ENCODE data around the gene KANK4.

Gene KANK4

DNA sequence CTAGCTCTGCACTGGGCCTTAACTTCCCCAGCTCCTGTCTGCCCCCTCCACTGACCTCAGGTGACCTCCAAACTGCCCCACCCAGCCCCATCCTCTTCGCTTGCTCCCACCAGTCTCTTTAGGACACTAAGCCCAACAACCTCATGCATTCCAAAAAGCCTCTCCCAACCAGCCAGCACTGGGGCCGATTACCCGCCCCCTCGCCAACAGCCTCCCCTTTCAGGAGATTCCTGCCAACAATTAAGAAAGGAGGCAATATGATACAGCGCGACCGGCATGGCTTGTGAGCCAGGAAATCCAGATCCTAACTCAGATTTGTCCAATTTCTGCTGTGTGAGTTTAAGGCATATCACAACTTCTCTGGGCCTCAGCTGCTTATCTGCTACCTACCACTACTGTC is 14.7 kb downstream of the KANK4 start:
- no peak for DNase-seq

DNA sequence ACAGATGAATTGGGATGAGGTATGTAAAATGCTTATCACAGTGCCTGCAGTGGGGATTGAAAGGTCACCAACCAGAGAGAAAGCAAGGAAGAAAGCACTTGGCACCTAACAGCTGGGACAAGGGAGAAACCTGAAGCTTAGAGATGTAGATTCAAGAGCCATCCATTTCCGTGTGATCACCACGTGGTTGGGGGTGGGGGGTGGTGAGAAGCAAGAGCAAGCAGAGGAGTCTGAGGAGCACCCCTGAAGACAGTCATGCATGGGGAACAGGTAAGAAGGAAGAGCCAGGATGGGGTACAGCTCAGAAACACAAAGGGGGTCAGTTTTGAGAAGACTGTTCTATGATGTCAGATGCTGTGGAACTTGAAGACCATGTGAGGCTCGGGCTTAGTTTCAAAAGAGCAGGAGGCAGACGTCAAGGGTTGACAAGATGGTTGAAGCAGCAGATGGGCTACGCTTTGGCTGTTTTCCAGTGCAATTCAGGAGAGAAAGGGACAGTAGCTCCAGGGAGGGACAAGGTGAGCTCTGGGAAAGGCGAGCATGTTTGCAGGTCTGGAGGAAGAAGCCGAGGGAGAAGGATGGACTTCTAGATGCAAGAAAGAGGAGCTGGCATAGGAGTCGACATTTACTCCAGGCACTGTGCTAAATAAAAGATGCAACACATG is 17.4 kb downstream of the KANK4 start:
- no peak for DNase-seq

DNA sequence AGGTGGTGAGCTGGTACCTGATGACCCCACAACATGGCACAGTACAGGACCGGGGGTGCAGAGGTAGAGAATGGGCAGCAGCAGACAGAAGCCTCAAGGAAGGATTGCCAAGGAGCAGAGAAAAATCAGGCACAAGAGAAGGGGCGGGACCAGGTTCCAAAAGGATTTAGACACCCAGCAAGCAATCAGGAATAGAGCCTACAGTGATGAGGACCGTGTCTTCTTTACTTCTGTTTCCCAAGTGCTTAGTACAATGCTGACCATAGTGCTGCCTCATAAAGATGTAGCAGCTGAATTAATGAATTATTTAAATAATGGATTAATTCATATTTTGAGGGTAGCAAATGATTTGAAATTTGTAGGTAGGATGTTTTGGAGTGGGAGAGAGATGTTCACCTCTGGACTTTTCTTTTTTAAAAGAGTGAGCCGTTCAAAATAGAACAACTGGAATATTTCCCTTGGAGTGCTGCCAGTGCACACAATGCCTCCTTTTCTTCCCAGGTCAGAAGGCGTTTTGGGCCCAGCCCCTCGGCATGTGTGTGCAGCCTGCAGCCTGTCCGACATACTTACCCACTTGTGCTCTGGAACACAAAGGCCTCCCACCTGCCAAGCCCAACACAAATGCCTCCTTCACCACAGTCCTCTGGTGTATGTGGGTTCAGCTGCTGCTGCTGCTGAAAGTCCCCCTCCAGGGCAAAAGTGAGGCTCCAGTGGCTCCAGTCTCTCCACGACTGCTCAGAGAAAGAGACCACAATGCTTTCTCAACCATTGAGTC is 19.6 kb downstream of the KANK4 start:
- DNase-seq: no peak

DNA sequence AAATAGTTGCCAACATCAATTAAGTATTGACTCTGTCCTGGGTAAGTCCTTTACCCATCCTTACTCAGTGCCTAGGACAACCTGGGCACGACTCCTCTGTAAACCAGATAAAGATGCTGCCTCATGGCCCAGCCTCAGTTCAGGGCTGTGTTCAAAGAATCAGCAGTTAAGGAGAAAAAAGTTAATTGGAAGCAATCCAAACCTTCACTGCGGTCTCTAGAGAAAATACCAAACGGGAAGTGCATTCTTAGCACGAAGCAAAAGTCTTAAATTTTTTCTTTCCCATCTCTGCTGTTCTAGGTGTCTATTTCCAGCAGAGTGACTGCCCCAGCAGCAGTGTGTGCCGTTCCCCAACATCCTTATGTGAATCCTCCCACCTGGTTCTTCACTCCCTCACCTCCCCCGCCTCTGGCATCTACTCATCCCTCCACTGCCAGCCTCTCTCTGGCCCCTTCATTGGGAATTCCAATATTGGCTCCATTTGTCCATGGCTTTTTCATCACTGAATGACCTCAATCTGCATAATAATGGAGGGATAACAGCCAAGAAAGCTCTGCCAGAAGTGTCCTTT is 23.2 kb downstream of the KANK4 start:
- no peak for DNase-seq

DNA sequence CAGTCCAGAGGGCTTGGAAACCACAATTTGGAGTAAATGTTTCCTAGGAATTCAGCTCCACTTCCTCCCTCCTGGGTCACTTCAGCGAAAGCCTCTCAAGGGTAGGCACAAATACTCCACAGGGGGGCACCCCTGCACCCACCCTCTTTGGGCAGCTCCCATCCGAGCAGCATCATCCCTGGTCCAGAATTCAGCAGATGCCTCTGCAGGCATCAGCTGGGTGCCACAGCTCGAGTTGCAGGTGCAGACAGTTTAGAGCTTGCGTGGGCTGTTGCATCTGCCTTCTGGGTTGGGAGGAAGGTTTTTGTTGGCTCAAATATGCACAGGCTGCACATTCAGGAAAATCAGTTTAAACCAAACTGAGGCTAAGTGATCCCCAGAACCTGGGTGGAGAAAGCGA is 25.0 kb downstream of the KANK4 start:
- DNase-seq: no peak

DNA sequence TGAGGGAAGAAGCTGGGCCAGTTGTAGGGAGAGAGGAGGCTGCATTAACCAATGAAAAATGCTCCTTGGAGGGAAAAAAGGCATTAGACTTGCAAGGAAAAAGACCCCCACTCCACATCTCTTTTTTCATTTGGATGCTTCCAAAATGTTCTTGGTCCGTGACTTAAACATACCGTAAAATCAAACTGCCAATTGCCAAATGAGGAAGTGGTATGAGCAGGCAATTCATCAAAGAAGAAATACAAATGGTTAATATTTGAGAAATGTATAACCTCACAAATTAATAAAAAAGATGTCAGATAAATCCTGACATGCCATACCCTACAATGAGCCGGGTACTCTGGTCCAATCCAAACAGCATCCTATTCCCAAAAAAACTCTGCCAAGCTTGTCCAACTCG is 30.6 kb downstream of the KANK4 start:
- DNase-seq: no peak

DNA sequence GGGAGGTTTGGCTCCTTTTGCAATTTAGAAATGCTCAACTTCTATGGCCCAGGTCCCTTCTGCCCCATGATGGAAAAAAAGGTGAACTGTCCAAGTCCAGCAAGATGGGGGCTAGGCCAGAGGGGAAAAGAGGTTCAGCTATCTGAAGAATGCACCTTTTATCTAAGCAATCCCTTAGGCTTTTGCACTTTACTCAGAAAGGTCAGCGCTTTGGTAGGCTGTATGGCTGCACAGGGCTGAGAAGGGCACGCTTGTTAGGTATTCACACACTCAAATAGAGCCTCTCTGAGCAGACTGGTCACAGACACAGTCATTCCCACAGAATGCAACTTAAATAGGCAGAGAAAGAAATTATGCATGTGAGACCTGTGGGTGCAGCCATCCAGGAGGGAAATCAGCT is 31.0 kb downstream of the KANK4 start:
- no peak for DNase-seq

DNA sequence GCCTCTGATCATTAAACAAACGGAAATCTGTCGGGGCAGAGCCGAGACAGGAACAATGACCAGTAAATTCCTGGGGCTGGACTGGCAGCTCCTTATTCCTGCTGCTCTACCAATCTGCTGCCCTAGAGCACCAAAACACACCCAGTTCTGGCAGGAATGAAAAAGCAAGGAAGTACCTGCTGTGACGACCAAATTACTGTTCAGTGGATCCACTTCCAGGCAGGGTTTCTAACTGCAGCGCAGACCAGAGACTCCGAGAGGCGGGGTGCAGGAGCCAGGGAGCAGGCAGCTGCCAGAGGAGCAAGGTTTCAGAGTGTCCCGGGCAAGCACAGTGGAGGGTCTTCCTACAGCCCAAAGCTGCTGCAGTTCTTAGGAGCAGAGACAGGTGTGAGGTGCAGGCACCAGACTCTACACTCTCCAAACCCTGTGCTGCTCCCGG is 32.4 kb downstream of the KANK4 start:
- no peak for DNase-seq

DNA sequence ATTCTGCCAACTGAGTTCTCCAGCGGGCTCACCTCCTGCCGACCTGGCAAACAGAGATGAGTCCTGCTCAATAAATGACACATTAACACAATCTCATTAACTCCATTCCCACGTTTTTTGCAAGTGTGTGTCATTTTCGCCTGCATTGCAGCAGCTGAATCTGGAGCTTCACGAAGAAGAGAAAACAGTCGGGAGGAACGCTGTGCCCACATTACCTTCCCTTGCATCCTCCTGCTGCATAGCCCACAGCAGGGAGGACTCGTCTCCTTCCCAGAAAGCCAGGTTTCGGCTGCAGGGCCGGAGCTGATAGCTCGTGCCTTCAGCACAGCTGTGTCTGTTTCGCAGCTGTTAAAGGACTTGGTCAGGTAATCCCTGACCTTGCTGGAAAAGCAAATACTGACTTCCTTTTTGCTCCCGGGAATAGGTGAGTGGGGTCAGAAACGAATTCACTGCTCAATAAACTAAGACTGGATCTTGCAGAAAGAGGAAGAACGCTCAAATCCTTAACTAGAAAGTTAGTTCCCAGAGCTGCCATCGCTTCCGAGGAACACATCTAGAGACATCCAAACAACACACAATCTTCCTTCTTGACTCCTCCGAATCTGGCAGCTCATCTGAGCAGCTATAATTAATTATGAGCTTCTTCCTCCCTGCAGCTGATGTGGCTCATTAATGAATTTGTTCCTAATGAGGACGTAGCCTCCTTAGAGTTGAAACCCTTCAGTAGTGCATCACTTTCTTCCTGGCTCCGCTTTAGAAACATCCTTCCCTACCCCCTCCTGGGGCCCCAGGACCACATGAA is 33.0 kb downstream of the KANK4 start:
- DNase-seq: no peak

DNA sequence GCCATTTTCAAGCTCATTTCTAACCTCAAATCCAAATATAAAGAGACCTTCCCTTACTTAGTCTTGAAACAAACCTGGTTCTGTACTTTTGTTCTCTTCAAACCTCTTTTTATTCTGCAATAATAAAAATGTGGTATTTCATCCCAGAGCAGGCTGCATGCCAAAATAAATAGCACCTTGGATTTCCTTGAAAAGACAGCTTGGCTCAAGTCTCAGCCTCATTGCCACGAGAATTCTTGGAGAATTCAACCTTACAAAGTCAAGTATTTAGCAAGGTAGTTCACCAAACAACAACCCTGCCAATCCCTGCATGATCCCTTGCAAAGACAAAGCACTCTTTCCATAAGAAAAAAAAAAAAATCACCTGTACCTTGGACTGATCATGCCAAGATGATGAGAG is 33.8 kb downstream of the KANK4 start:
- no peak for DNase-seq

DNA sequence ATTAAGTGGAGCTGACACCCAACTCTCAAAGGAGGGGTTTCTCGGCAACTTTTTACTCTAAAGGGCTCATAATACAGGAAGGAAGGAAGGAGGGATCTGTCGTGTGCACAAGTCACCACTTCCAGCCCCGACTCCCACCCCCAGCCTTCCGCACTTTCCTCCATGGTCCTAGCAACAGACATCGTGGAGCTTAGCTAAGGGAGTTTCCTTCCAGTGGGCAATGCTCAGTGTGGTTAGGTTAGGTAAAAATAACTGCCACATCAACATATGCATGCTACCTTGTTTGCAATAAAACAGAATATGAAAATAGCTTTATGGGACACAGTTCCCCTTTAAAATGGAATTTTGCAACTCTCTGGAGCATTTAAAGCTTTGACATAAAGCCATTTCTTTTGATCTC is 35.2 kb downstream of the KANK4 start:
- DNase-seq: no peak

DNA sequence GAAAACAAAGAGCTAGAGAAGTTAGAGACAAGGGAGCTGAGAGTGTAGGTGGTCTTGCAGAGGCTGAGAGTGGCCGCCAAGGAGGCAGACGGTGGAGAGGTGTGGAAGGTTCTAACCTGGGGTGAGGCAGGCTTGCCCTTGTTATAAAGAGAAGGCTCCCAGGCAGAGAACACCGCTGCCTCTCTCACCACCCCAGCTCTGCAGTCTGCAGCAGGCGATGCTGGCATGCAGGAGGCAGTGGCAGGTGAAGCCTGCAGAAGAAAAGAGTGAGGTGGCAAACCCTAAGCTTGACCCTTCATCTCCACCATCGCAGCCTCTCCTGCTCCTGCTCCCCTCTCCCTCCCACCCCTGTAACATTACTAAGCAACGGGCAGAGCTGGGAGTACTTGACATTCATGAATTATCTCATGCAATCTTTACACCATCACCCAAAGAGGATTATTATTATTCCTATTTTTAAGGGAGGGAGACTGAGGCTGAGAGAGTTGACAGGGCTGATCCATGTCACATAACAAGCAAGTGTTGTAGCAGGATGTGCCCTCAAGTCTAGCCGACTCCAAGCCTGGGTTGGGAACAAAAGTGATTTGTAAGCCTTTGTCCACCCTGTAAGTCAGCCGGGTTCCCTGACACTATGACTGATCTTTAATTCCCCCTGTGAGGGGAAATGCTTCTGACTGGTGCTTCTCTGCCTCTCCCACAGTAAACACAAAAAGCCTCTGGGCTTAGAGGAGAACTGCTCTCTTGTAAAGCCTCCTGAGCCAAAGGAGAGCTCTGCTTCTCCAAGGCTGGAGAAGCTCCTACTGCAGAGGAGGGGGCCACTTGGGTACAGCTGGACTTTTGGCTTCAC is 36.1 kb downstream of the KANK4 start:
- DNase-seq: no peak

DNA sequence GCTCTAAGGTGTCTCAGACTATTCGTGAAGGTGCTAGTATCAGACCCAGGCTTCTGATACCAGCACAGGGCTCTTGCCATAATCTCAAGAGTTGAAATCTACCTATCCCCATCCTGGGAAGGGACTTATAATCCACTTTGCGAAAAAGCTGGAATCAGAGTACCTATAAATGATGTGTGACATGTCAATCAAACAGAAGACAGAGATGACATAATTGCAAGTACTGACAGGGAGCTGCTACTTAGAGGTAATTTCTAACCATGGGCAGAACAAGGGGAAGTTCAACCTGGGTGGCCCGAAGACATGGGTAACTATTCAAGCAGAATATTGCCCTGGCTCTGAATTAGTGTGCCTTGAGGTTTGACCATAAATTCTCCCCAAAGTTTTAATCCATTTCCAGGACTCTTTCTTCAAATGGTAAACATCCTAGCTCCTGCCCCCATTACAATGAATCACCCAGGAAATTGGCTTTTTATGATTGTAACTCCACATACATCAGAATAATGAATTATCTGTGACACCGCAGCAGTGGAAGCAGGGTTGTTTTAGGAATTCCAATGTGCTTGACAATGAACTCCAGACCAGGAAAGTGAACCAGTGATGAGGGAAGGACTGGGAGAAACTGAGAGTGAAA is 37.2 kb downstream of the KANK4 start:
- DNase-seq: no peak

DNA sequence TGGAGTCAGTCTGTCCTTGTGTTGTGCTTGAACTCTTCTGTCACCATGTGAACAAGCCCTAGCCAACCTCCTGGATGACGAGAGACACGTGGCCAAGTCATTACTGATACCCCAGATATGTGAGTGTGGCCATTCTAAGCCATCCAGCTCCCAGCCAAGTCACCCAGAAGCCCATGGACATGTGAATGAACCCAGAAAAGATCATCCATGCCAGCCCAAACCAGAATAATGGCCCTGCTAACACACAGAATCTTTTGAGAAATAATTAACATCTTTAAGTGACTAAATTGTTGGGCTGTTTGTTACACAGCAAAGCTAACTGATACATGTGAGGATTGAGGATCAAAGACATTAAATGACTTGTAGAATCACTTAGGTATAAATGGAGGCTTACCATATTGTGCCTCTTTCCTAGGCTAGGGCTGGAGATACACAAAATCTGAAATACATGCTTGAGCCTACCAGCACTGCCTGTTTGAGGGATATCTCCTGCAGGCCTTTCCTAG is 38.2 kb downstream of the KANK4 start:
- DNase-seq: no peak

DNA sequence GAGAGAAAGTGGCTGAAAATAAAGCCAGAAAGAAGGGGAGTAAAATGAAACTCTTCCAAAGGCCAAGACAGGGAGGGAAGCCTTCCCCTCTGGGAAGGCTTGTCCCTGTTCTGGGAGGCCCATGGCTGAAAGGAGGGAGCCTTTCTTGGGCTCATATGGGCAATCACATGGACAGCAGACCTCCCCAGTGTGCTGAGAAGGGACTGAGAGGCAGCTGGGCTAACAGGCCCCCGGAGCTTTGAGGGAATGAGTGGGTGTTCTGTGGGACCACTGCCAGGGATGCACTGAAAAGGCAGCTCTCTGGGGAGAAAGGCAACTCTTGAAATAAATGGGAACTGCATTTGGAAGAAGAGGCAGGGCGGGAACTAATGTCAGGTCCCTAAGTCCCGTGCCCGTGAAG is 39.1 kb downstream of the KANK4 start:
- no peak for DNase-seq

DNA sequence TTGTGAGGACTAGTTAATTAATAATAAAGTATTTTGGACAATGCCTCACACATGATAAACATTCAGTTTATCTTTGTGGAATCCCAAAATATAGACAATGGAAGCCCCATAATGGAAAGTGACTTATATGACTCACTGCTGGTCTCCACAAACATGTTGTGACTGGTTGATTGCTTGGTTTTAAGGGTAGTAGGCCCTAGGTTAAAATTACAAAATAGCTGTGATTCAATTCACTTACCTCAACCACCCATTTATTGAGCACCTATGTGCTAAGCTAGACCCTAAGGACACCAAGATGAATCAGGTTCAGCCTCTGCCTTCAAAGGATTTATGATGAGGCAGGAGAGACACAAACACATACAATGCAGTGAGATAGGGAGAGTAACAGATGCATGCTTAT is 42.4 kb downstream of the KANK4 start:
- no peak for DNase-seq

DNA sequence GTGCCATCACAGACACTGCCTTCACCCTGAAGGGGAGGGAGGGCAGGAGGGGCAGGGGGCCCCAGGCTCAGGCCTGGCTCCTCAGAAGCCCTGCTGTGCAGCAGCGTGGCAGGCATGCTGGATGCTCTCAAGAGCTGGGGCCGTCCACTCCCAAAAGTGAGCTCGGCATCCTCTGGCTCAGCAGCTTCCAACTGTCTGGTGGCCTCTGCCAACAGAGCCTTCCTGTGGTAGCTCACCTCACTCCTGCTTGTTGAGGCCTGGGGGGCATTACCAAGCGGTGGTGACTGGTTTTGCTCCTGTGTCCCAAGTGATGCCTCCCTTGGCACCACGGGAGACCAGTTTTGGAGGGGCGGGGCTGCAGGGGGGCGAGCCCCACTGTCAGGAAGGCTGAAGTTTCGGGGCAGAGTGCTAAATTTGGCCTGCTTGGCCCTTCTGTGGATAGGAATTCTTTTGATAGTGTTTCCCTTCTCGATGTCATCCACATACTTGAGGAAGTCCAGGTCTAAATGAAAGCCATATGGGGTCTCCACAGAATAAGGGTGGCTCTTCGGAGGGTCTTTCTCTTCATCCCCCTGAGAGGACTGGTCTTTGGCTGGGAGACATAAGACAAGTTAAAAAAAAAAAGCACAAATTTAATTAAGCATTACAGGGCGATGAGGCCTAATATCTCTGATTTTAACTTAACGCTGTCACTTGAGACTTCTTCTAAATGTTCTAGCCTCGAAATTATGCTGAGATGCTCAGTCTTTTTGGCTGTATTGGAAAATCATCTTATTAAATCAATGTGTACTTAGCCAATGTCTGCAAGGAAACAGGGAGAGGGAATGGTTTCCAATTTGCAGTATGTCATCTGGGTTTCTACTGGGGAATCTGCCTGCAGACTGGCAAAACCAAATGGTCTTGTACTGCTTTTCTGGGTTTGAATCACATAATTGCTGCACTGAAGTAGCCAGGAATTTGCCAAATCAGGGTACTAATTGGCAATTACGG is 44.4 kb downstream of the KANK4 start:
- DNase-seq: no peak

DNA sequence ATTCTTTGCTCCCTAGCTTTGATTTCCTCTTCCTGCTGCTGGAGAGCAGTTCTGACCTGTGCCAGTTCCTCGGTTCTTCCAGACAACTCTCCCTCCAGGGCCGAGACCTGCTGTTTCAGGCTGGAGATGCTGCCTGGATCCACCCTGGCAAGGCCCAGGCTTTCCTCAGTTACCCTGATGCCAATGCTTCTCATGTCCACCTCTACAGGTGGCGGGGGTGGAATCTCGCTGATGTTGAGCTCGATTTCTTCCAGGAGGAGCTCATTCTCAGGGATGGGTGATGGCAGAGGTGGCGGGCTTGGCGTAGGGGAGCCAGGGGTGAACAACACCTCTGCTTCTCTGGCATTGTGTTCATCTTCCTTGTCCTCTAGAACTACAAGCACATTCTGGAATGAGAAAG is 45.3 kb downstream of the KANK4 start:
- DNase-seq: no peak

DNA sequence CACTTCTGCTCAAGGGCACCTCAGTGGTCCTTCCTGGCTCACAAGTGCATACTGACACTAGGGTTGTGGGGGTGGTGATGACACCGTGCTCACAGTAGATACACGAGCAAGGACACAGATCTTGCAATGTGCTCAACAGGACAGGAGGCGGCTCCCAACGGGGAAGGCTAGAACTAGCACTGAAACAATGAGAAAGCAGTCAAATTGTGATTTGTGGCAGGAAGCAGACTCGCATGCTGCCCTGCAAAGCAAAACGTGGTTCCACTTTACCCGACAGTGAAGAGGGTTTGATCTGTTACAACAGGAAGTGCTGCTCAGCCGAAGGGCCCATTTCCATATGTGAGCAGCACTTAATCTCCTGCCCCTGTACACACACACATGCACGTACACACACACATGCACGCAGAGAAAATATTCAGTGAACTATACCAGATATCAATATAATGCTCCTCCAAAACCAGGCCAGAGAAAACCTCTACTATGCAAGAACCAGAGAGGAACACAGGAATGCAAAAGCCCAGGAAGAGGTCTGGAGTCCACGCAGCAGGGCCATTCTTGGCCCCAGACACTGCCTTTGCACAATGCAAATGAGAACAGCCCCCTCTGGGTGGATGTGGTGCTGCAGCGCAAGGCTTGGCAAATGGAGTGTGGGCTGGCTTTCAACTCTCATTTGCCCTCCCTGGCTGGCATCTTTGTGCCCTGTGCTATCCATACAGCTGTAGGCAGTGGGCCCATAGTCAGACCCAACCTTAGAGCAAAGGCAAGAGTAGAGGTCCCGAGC is 47.1 kb downstream of the KANK4 start:
- DNase-seq: no peak

DNA sequence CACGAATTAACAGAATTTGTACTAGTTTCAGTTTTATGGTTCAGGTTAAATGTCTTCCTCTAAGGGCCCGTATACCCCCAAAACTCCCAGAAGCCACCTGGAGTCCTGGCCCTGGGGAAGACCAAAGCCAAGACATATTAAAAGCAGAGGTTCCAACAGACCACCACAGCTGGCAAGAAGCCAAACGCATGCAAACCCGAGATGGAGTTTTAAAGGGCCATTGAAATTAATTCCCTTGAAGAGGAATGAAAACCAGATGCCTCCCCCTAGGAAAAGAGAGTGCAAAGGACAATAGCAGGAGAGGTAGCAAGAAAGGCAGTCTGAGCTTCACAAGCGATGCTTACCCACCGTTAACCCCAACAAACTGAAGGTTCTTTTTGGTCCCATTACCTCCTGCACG is 48.1 kb downstream of the KANK4 start:
- DNase-seq: no peak
